GM12864 (cell line): Measurements from ENCODE around the gene CETP.

Experiments used
- DNase-seq: peaks from one replicate; pipeline ENCODE4 v3.0.0-alpha.2; 2011; ENCODE audit warnings: low read depth
- H3K4me3 ChIP-seq: 2 replicates; pipeline ENCODE4 v1.5.1; 2011; ENCODE audit warnings: mild to moderate bottlenecking, low read depth, low read length, control low read depth
- CTCF ChIP-seq: IDR thresholded peaks from 2 replicates; pipeline ENCODE4 v1.5.1; 2011; ENCODE audit warnings: low read depth, mild to moderate bottlenecking, moderate library complexity, low read length, control low read depth, inconsistent platforms; ENCODE audit errors: missing control alignments

Gene CETP

GRCh38 chr16:56936491-56936890 is 25.3 kb upstream of the CETP start:
- no peak for TF ChIP-seq CTCF
- DNase-seq = no peak
- H3K4me3 ChIP-seq = peak overlapping the region; percentile 17; the same call in 1 of the 2 replicates

- H3K4me3 ChIP-seq = no peak overlapping the region; the same call in 1 of the 2 replicates
- no peak for DNase-seq
- TF ChIP-seq CTCF = no peak
Observed at GRCh38 chr16:56936950-56937349, 24.8 kb upstream of the CETP start.

GRCh38 chr16:56938664-56939513 is 22.9 kb upstream of the CETP start:
- DNase-seq = no peak
- no peak overlapping the region for H3K4me3 ChIP-seq
- no peak for TF ChIP-seq CTCF

- no peak overlapping the region for H3K4me3 ChIP-seq
- no peak for DNase-seq
- TF ChIP-seq CTCF = no peak
Observed at GRCh38 chr16:56939801-56940200, 21.9 kb upstream of the CETP start.

GRCh38 chr16:56941092-56941491 is 20.7 kb upstream of the CETP start:
- DNase-seq = no peak
- no peak for TF ChIP-seq CTCF
- H3K4me3 ChIP-seq = no peak overlapping the region

- no peak for DNase-seq
- H3K4me3 ChIP-seq = no peak overlapping the region
- TF ChIP-seq CTCF = no peak
Observed at GRCh38 chr16:56941856-56942331, 19.9 kb upstream of the CETP start.

- DNase-seq = no peak
- TF ChIP-seq CTCF = no peak
Observed at GRCh38 chr16:56943761-56944375, 17.9 kb upstream of the CETP start.

More at GRCh38 chr16:56943761-56944375, 17.9 kb upstream of the CETP start:
- no peak overlapping the region for H3K4me3 ChIP-seq
